Activated T-cell treated with anti-CD3 and anti-CD28 coated beads for 24 hours (primary cell): ENCODE results near the gene CHAF1A.

ENCODE experiments used
- DNase-seq: peaks from one replicate; pipeline ENCODE4 v3.0.0-alpha.2; 2020; ENCODE audit warnings: low read depth

The CHAF1A gene

DNA sequence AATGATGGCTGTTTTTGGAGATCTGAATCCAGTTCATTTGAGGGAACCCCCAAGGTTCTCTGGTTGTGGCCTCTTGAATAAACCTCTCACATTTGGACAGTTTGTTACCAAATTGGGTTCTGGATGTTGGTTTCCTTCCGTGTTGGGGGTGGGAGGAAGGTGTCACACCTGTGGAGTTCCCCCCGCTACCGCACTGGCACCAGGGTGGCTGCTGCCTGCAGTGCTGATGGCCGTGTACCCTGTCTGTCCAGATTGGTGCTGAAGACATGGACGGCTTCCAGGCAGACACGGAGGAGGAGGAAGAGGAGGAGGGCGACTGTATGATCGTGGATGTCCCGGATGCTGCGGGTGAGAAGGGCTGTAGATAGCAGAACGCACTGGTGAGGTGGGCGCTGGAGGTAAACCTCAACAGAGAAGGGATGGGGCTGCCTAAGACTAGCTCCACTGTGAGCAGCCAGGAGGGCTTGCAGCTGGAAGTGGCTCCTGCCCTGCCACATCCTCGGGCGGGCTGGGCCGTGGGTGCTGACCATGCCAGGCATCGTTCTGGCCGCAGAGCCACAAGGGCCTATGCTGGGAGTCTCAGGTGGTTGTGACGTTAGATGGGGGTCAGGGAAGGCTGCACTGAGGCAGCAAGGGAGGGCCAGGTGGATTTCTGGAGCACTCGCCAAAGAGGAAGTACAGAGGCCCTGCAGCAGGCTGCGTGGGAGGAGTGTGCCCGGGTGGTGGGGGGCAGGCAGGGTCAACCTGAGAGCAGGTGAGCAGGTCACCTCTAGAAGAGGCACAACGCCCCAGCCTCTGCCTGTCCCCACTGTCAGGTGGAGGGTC, 39.8 kb downstream of the CHAF1A start:
- no peak for DNase-seq

DNA sequence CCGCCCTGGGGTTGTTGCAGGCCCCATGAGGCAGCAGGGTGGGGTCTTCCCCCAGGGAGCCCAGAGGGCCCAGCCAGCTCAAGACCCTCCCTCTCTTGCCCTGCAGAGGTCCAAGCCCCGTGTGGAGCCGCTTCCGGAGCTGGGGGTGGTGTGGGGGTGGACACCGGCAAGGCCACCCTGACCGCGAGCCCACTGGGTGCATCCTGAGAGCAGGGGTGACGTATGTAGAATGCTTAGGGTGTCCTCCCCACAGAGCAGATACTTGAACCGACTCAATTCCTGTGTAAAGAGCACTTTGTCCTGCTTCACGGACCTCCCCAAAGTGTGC, 40.3 kb downstream of the CHAF1A start:
- DNase-seq = no peak

DNA sequence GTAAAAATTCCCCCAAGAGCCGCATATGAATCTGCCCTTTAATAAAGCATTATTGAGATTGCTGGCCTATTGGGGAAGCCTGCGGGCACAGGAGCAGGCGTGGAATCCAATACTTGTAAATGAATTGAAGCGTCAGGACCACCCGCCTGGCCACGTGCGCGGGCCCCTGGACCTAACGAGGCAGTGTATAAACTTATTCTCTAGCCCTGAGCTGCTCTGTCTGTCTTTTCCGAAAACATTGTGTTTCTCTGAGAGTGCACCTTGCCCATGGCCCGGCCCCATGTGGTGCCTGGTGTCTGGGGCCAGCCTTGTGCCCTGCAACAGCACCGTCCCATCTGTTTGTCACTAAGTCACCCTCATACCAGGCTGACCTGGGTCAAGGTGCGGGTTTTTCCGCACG, 40.7 kb downstream of the CHAF1A start:
- DNase-seq = no peak

DNA sequence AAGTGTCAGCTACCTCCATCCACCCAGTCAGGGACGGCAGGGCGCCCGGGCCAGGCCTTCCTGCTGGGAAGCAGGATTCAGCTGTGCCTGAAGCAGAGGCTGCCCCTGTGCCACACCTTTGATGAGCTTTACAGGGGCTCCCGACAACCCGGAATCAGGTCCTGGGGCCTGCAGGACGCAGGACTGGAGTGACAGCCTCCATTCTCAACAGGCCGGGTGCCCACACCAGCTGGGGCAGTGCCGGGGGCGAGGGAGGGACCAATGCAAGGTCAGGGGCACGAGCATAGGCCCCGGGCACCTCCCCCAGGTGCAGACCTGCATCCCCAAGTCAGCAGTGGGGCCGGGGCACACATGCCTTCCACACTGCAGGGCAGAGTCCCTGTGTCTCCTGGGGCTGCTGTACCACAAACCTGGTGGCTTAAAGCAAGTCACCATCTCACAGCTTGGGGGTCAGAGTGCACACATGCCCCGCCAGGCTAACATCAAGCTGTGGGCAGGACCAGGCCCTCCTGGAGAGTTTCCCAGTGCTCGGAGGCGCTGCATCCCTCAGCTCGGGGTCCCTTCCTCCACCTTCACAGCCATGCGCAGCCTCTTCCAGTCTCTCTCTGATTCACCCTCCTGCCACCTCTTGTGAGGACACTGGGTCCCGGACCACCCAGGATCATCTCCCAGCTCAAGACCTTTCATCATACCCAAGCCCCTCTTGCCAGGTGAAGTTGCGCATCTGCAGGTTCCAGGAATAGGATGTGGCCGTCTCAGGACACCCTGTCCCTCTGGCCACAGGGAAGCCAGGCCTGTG, 41.7 kb downstream of the CHAF1A start:
- no peak for DNase-seq

DNA sequence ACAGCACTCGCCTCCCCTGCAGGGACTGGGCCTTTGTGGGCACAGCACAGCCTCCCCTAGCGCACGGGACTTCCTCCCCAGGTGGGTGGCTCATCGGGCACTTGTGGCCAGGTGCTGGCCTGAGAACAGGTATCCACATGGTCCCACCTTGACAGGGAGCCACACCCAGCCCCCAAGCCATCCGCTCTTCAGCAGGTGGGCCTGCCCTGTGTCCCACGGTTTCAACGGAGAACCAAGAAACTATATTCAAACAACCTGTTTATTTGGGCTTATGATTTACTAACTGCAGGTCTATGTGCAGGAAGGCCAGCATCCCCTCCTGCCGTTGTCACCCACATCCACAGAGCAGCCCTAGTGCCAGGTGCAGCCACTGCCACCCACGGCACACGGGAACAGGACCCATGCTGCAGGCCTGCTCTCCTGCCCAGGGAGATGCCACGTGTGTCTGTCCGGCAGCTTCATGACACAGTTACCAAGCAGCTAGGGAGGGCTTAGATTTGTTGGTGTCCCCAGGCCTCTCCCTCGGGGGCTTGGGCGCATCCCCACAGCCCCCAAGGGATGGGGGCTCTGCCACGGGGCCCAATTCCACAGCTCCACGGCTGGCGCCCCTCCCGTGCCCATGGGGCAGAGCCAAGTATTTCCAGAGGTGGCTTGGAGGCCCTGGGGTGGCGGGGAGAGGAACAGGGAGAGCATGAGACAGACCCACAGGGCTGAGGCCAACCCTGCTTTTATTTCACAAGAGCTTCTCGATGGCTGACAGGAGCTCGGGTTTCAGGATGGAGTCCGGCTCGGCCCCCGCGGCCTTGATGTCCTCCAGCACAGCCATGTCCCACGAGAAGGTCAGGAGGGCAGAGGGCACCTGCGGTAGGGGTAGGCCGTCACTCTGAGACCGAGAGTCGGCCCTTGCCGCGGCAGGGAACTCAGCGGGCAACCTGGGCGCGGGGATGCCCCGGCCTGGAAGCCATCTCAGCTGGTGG, 42.6 kb downstream of the CHAF1A start:
- no peak for DNase-seq

DNA sequence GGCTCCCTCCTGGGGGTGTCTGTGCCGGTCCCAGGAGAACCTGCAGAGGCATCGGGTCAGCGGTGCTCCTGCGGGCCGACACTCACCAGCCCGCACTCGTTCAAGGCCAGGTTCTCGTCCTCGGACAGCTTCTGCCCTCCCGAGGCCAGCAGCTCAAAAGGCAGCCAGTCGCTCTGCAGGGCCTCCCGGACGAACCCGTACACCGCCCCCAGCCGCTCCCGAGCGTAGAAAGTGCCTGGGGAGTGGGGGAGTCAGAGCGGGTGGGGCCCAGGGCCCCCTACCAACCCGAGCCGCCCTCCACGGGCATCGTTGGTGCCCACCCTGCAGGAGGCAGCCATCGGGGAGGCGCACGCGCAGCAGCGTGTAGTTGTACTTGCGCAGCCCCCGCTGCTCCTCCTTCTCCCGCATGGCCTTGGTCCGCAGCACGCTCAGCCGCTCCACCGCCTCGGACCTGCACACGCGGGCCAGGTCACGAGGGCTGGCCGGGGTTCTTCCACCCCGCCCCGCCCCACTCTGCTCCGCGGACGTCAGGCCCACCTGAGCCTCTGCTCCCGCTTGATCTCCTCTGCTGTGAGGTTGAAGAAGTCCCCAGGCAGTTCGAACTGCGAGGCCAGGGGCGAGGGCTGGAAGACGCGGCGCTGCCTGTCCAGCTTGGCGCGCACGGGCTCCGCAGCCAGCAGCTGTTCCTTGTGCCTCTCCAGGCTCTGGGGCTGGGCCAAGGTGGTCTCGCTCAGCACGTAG, 43.7 kb downstream of the CHAF1A start:
- no peak for DNase-seq

DNA sequence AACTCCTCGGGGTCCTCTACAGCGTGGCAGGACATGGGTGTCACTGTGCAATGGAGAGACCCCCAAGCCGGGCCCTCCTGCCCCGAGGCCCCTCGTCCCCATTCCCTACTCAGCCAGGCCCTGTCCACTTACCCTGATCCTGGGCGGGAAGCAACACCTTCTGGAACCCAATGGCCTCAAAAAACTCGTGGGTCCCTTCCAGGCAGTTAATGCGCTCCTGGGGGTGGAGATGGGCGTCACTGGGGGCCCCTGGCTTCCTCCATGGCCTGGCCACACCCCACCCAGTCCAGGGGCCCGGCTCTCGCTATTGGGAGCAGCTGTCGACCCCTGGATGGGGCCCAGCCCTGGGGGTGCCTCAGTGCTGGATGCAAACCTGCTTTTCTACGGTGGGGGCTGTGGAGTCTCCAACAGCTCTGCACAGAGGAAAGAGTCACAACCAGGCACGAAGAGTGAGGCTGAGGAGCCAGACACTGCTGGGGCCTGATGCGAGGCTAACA, 44.3 kb downstream of the CHAF1A start:
- DNase-seq = no peak

DNA sequence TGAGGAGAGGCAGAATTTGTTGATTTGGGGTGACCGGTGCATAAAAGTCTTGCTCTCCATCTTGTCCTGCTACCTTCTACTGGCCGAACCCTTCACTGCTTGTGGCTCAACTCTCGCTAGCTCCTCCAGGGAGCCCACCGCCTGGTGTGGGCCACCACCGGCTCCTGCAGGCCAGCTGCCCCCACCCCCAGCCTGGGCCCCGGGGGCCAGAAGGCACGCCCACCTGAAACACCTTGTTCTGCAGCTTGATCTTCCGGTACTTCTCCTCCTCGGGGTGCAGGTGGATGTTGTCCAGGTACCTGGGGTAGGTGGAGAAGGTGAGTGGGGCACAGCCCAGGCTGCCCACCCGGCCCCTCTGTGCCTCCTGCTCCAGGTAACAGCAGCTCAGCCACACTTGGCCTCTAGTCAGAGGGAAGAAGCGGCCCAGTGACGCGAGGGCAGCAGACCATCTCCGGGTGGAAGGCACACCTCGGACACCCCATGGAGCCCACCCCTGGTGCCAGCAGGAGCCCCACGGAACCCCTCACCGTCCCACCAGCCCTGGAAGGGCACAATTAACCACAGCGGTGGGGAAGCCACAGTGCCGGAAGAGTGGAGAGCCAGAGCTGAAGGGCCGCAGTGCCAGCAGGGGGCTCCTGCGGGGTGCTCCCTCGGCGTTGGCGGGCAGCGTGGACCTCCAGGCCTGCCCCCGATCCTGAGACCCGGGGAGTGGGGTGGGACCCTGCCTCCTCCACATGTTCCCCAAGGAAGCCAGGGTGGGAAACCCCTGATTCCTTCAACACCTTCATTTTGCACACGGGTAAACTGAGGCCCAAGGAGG, 45.1 kb downstream of the CHAF1A start:
- no peak for DNase-seq

DNA sequence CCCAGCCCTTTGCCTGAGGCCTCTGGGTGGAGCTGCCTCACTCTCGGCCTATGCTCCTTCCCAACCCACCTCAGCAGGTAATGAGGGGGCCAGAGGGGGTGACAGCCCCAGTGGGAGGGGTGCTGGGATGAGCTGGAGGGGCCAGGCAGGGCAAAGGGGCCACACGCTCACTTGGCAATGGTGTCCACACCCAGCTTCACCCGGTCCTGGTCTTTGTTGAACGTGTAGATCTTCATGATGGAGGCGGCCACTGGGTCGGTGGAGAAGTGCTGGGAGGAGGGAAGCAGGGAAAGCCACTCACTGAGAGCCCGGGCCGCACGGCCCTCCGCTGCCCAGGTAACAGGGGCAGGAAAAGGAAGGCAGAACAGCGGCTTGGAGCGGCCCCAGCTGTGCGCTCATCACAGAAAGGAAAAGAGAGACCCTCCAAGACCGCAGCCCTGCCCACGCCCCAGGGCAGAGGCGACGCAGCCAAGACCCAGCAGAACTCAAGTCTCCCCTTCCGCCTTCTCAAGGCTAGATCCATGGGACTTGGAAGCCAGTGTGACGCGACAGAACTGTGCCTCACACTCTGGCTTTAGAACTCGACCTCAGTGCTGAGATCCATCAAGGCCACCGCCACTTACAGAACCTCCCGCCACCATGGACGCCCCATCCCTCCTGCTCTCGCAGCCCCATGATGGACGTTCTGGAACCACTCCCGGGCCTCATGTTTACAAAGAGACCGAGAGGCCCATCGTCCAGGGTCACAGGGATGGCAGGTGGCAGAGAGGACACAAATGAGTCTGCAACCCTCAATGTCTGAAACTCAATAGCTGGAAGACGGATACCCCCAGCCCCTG, 45.9 kb downstream of the CHAF1A start:
- no peak for DNase-seq

DNA sequence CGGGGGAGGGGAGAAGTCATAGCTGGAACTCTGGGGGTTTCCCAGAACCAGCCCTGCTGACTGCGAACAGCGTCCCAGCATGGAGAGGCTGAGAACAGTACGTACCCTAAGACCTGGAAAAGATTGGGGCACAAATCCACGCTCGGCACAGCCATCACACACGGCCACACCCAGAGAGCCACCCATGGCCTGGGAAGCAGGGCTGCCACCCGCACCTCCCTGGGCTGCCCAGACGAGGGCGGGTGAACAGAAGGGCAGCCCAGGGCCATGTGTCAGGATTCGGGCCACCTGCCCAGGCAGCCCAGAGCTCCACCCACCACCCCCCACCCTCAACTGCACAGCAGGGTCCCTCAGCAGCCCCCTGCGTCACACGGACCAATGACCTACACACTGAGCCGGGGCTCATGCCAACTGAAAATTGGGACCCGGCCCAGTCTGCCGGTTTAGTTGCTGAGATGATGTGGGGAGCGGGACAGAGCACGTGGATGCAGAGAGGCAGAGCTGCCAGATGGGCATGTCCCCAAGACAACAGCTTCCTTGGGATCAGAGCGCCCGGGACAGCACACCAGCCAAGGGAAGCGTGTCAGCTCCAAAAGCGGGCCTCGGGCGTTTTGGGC, 46.7 kb downstream of the CHAF1A start:
- DNase-seq = no peak

DNA sequence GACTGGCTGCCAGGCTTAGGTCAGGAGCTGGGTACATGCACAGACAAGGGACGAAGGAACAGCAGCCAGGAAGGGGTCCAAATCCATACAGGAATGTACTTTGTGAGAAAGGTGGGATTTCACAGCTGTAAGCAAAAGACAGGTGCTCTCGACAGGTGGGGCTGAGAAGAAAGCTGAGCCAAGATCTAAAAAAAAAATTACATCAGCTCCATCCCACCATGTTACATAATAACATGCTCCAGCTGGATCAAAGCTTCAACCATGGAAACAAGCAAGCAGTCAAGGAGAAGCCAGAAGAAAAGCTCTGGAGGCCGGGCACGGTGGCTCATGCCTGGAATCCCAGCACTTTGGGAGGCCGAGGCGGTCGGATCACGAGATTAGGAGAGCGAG, 47.2 kb downstream of the CHAF1A start:
- no peak for DNase-seq

DNA sequence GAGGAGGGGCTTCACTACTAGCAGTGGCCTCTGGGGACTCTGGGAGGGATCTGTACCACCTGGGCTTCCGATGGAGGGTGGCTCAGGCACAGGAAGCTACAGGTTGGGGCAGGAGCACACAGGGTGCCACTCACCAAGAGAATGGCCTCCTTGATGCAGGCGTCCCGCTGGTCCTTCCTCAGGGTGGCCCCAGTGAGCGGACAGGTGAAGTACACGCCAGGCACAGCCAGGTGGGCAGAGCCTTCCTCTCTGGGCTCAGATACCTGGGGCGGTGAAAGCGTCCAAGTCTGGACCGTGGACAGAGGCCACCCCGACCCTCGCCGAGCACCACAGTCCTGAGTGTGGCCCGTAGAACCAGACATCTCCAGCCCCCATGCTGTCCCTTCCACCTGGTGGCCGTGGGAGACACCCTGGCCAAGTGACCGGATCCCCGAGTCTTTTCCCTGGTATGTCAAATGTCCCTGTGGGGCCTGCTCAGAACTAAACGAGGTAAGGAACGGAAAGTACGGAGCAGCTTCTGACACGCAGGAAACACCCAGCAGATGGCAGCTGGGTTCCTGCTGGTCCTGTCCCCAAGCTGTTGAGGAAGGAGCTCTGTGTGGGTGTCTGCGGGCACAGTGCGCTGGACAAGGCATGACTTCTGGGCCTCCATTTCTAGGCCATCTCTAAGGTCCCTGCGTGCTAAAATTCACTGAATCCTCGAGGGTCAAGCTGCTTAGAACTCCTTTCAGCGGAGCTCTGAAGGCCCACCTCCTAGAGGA, 50.0 kb downstream of the CHAF1A start:
- DNase-seq = no peak

DNA sequence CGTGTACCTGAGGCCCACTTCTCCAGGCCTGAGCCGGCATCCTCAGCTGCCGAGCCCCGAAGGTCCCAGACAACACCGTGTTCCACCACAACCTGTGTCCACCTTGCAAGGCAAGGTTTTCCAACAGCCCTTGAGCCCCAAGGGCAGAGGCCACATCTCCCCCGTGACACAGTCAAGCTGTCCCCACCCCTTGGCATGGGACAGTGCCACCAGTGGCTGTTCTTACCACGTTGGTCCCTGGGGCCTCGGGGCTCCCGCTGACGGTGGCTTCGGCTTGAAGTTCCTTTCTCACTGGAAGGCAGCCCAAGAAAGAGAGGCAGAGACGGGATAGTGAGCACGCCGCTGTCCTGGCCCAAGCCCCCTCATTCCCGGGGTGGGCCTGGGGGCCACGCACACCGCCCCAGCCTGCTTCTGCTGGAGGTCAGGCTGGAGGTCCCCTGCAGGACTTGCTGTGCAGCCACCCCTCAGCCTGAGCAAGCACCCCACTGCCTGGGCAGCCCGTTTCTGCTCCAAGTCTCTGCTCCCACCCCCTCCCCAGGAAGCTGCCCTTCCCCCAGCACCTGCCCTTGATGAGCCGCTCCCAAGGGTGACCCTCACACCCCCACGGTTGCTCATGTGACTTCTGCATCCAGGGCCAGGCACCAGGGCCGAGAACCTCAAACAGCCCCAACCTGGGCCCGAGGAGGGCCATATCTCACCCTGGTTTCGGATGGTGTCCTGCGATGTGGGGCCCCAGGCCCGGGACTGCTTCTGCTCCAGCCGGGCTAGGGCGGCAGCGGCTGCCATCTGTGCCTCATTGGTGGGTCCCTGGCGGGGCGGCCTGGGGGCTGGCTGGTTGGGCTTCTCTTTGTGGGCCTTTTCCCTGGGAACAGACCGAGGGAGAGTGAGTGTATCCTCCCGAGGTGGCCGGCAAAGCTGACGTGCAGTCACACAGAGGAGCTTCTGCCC, 51.1 kb downstream of the CHAF1A start:
- DNase-seq = no peak

DNA sequence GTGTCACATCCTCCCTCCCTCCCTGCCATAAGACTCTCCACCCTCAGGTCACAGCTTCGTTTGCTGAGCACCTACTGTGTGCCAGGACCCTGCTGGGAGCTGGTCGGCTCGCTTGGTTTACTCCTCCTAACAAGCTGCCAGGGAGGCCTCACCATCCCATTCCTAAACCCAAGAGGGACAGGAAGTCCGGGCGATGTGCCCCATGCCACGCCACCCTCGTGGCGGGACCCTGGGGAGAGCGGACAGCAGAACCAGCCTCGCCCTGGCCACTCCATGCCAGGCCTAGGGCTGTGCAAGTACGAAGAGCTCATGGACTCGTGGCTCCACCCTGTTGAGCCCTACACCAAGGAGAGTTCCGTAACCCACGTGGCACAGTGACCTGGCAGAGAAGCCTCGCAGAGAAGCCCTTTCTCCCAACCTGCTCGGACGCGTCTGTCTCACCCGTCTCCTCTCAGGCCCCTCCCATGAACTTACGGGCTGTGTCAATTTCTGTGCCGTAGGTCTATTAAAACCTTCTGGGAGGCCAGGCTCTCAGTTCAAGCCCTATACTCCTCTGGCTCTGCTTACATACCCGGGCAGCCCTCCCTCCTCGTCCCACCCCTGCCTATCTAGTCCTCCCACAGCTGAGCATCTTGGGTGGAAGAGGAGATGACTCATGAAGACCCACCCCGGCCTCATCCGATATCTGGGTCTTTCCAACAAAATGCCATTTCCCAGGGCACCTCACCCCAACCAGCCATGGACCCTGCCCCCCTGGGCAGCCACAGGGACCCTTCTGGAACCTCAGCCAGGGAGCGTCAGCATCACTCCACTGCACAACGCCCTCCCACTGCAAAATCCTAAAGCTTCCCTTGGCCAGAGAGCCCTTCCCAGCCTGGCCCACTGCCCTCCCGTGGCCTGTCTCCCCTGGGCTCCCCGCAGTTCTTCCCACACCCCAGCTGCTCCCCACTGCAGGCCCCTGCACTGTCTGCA, 52.6 kb downstream of the CHAF1A start:
- DNase-seq = no peak

DNA sequence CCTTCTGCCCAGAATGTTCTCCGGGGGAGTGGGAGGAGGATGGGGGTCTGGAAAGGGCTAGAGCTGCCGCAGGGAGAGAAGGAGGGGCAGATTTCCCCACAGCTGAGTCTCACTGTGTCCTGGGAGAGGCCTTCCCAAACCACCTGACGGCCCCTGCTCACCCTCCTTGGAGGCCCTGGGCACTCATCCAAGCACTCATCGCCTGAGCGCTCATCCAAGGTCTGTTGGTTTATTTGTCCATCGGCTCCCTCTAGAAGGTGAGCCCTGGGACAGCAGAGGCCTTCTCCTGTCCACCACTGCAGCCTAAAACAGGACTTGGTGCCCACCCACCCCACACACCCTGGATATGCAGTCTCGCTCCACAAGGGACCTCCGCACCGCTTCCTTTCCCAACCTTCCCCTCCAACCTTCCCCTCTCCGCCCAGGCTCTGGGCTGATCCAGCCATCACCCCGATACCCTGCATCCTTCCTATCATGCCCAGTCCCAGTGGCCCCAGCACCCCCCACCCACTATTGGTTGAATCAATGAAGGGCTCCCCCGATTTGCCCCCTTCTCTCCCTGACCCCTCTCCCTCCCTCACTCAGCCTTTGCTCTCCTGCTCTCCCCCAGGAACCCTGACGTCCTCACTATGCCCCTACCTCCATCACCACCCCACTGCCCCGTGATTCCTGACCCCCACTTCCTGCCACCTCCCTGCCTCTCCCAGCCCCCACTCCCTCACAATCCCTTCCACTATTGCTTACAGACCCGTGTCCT, 53.5 kb downstream of the CHAF1A start:
- DNase-seq = no peak
